ENCODE results near the gene BYSL. TPM values are rescaled to one million over a fixed set of nuclear protein-coding genes. Genes with fewer than 3 reads are reported as not detected.

Gene BYSL
- total RNA-seq, 1 donor from 2014 or later: 11.5 TPM

DNA sequence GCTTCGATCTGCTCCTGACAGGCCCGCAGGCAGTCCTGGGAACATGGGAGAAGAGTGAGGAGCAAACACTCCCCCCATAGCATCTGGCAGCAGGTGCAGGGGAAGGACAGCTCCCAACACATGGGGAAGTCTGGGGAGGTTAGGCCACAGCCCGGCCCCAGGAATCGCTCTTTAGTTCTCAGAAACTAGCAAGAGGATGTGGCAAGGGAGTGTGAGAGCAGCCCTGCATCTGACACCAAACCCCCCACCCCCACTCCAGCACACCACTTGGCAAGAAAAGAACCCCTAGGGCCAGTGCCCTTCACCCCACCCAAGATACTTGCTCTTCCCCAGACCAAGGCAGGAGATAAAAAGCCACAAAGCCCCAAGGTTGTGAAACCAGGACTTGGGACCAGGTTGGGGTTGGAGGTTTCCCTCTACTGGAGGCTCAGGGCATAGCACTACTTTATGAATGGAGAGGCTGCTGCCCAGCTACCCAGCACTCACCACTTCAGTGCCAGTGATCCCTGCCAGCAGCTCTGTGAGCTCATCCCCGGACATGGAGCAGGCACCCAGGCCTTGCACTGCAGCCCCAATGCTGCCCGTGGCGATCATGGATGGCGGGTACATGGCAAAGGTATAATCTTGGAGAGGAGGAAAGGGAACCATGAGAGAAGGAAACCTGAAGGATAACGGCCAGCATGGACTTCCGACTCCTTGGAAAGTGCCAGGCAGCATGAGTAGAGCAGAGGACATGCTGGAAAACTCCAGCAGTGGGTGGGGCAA lies 15.0 kb downstream of the BYSL start:
- H3K4me1 ChIP-seq: peaks cover 24% of the 10 kb centered on the region
- DNase-seq (ENCODE audit: low spot score): peak; percentile 78
- H3F3A ChIP-seq (ENCODE audit: low read depth): peaks cover 53% of the 10 kb centered on the region
- no peak overlapping the region for H2AFZ ChIP-seq (replicated peaks)
- H3K27me3 ChIP-seq: peaks cover 9% of the 10 kb centered on the region
- no peaks in the 10 kb centered on the region for H3K9me3 ChIP-seq (ENCODE audit: low read depth)
- H3K36me3 ChIP-seq: no peaks in the 10 kb centered on the region
- peak overlapping the region; percentile 49 for H3K27ac ChIP-seq
- H3K4me3 ChIP-seq: no peak overlapping the region
- H3K9ac ChIP-seq: no peak overlapping the region
- peak overlapping the region; percentile 93 for H3K27ac Mint-ChIP-seq
- peaks cover 11% of the 10 kb centered on the region for H3K36me3 Mint-ChIP-seq
- H3K9me3 Mint-ChIP-seq: no peaks in the 10 kb centered on the region
- peaks cover 12% of the 10 kb centered on the region for H3K27me3 Mint-ChIP-seq (ENCODE audit: insufficient read depth, low read depth)
- H3K4me3 Mint-ChIP-seq: no peak overlapping the region
- H3K4me2 ChIP-seq: no peak overlapping the region
- H3K79me2 ChIP-seq (ENCODE audit: low read depth): no peaks in the 10 kb centered on the region
- peaks cover 23% of the 10 kb centered on the region for H3K4me1 Mint-ChIP-seq
- H4K20me1 ChIP-seq (ENCODE audit: low read depth): peaks cover 24% of the 10 kb centered on the region
- TF ChIP-seq EZH2phosphoT487 (IDR thresholded peaks at IDR 0.05) (no peak), EZH2 (IDR thresholded peaks at IDR 0.05) (no peak)
- TF ChIP-seq, protein P1, sequence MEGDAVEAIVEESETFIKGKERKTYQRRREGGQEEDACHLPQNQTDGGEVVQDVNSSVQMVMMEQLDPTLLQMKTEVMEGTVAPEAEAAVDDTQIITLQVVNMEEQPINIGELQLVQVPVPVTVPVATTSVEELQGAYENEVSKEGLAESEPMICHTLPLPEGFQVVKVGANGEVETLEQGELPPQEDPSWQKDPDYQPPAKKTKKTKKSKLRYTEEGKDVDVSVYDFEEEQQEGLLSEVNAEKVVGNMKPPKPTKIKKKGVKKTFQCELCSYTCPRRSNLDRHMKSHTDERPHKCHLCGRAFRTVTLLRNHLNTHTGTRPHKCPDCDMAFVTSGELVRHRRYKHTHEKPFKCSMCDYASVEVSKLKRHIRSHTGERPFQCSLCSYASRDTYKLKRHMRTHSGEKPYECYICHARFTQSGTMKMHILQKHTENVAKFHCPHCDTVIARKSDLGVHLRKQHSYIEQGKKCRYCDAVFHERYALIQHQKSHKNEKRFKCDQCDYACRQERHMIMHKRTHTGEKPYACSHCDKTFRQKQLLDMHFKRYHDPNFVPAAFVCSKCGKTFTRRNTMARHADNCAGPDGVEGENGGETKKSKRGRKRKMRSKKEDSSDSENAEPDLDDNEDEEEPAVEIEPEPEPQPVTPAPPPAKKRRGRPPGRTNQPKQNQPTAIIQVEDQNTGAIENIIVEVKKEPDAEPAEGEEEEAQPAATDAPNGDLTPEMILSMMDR (IDR thresholded peaks at IDR 0.05): peak; percentile 77

DNA sequence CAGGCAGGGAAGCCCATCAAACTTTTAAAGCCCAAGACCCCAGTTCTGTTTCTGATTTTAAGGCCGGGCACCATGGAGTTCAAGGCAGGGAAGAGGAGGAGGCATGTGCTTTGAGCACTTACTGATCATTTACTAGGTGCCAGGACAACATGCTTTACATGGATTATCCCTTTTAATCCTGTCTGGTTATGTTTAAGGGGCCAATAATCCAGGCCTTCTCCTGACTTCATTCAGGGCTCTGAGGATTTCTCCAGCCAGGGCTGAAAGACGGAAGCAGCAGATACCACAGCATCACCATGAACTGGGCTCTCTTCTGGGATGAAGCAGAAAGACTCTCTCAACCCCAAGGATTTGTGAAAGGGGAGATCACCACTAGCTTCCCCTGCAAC lies 16.2 kb downstream of the BYSL start:
- Histone ChIP-seq H3K79me2 (ENCODE audit: low read depth) (no peaks in the 10 kb centered on the region), H3K4me1 (peaks cover 27% of the 10 kb centered on the region), H3K36me3 (no peaks in the 10 kb centered on the region), H3K27ac (no peak overlapping the region), H3F3A (ENCODE audit: low read depth) (peaks cover 59% of the 10 kb centered on the region), H3K9ac (no peak overlapping the region), H3K4me2 (no peak overlapping the region), H4K20me1 (ENCODE audit: low read depth) (peaks cover 24% of the 10 kb centered on the region), H3K4me3 (no peak overlapping the region), H3K9me3 (ENCODE audit: low read depth) (no peaks in the 10 kb centered on the region), H3K27me3 (peaks cover 9% of the 10 kb centered on the region), H2AFZ (replicated peaks) (no peak overlapping the region)
- H3K27ac Mint-ChIP-seq: no peak overlapping the region
- no peak overlapping the region for H3K4me3 Mint-ChIP-seq
- DNase-seq (ENCODE audit: low spot score): no peak
- H3K9me3 Mint-ChIP-seq: no peaks in the 10 kb centered on the region
- TF ChIP-seq EZH2 (IDR thresholded peaks at IDR 0.05) (no peak), EZH2phosphoT487 (IDR thresholded peaks at IDR 0.05) (no peak)
- TF ChIP-seq, protein P1 (IDR thresholded peaks at IDR 0.05): no peak
- peaks cover 4% of the 10 kb centered on the region for H3K36me3 Mint-ChIP-seq
- peaks cover 12% of the 10 kb centered on the region for H3K27me3 Mint-ChIP-seq (ENCODE audit: insufficient read depth, low read depth)
- peaks cover 29% of the 10 kb centered on the region for H3K4me1 Mint-ChIP-seq

DNA sequence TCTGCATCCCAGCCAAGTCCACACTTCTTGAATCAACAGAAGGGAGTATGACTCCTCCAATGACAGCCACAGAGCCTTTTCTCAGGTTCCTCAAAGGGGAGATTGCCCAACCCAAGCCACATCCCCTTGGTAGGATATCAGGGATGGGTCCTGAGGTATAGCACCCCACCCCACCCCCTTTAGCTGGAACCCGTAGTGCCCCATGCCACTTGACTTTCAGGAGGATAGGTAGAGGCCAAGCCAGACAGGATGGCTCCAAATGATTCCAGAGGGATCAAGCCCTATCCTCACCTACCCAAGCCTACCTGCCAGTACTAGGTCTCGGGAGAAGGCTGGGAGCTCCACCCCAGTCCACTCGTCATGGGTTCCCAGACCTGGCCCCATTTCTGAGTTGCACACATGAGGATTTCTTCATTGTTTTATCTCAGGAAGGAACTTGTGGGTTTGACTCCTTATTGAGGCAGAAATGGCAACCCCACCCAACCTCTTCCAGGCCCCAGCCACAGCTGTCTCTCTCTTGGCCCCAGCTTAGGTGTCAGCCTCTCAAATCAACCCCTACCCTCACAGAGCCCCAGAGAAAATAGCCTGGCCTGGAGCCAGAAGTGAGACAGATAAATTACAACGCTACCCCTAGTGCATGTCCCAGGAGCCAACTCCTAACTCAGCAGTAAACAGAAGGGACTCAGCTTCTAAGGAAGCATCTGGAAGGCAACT lies 16.7 kb downstream of the BYSL start:
- Mint-ChIP-seq H3K9me3 (no peaks in the 10 kb centered on the region), H3K27ac (no peak overlapping the region), H3K36me3 (peaks cover 2% of the 10 kb centered on the region), H3K4me3 (no peak overlapping the region), H3K27me3 (ENCODE audit: insufficient read depth, low read depth) (peaks cover 12% of the 10 kb centered on the region), H3K4me1 (peaks cover 29% of the 10 kb centered on the region)
- DNase-seq (ENCODE audit: low spot score): no peak
- Histone ChIP-seq H3K4me2 (no peak overlapping the region), H3K4me1 (peaks cover 27% of the 10 kb centered on the region), H3K27me3 (peaks cover 9% of the 10 kb centered on the region), H3K9me3 (ENCODE audit: low read depth) (no peaks in the 10 kb centered on the region), H3K79me2 (ENCODE audit: low read depth) (no peaks in the 10 kb centered on the region), H2AFZ (replicated peaks) (no peak overlapping the region), H3K4me3 (no peak overlapping the region), H3K36me3 (no peaks in the 10 kb centered on the region), H3K9ac (no peak overlapping the region), H4K20me1 (ENCODE audit: low read depth) (peaks cover 24% of the 10 kb centered on the region), H3K27ac (no peak overlapping the region), H3F3A (ENCODE audit: low read depth) (peaks cover 63% of the 10 kb centered on the region)
- TF ChIP-seq, protein P1 (IDR thresholded peaks at IDR 0.05): no peak
- no peak for TF ChIP-seq EZH2 (IDR thresholded peaks at IDR 0.05)
- no peak for TF ChIP-seq EZH2phosphoT487 (IDR thresholded peaks at IDR 0.05)
